ENCODE data around the gene COL17A1.

Gene COL17A1

GRCh38 chr10:104085801-104086400, at the start of gene COL17A1:
COL17A1 (minus strand) TSS chr10:104085880; CDS start chr10:104080673, 5,207 bp downstream.
- H4K20me1 ChIP-seq (ENCODE audit: insufficient read depth), result no peaks in the 10 kb centered on the region

GRCh38 chr10:104130041-104130440, 44.4 kb upstream of the COL17A1 start:
- peaks cover 11% of the 10 kb centered on the region for H3K4me1 ChIP-seq (ENCODE audit: low read depth, poor library complexity, severe bottlenecking)
- no peak overlapping the region for H3K4me2 ChIP-seq
- H3K4me3 ChIP-seq (IDR thresholded peaks at IDR 0.05; ENCODE audit: insufficient read depth, low read depth, low read length), result no peak overlapping the region
- no peak overlapping the region for H2AFZ ChIP-seq (ENCODE audit: low read depth)
- H3K9ac ChIP-seq, result no peak overlapping the region
- H3K79me2 ChIP-seq (ENCODE audit: insufficient read depth, low read depth), result no peaks in the 10 kb centered on the region
- no peaks in the 10 kb centered on the region for H3K36me3 ChIP-seq (ENCODE audit: insufficient read depth)
- no peaks in the 10 kb centered on the region for H3K27me3 ChIP-seq (ENCODE audit: insufficient read depth, low read depth)
- H4K20me1 ChIP-seq (ENCODE audit: insufficient read depth), result no peaks in the 10 kb centered on the region
- H3K27ac ChIP-seq, result no peak overlapping the region
- TF ChIP-seq, protein P1, sequence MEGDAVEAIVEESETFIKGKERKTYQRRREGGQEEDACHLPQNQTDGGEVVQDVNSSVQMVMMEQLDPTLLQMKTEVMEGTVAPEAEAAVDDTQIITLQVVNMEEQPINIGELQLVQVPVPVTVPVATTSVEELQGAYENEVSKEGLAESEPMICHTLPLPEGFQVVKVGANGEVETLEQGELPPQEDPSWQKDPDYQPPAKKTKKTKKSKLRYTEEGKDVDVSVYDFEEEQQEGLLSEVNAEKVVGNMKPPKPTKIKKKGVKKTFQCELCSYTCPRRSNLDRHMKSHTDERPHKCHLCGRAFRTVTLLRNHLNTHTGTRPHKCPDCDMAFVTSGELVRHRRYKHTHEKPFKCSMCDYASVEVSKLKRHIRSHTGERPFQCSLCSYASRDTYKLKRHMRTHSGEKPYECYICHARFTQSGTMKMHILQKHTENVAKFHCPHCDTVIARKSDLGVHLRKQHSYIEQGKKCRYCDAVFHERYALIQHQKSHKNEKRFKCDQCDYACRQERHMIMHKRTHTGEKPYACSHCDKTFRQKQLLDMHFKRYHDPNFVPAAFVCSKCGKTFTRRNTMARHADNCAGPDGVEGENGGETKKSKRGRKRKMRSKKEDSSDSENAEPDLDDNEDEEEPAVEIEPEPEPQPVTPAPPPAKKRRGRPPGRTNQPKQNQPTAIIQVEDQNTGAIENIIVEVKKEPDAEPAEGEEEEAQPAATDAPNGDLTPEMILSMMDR (conservative IDR thresholded peaks at IDR 0.05; ENCODE audit: low read depth, low read length), result no peak

More at GRCh38 chr10:104085801-104086400, at the start of gene COL17A1:
- no peaks in the 10 kb centered on the region for H3K27me3 ChIP-seq (ENCODE audit: insufficient read depth, low read depth)
- no peaks in the 10 kb centered on the region for H3K79me2 ChIP-seq (ENCODE audit: insufficient read depth, low read depth)
- H3K27ac ChIP-seq, result no peak within 1 kb of the TSS
- no peaks in the 10 kb centered on the region for H3K4me1 ChIP-seq (ENCODE audit: low read depth, poor library complexity, severe bottlenecking)
- H3K36me3 ChIP-seq (ENCODE audit: insufficient read depth), result no peaks in the 10 kb centered on the region
- no peak within 1 kb of the TSS for H2AFZ ChIP-seq (ENCODE audit: low read depth)
- H3K4me3 ChIP-seq (IDR thresholded peaks at IDR 0.05; ENCODE audit: insufficient read depth, low read depth, low read length), result no peak within 1 kb of the TSS
- TF ChIP-seq, protein P1 (conservative IDR thresholded peaks at IDR 0.05; ENCODE audit: low read depth, low read length), result no peak
- H3K9ac ChIP-seq, result no peak within 1 kb of the TSS
- no peak within 1 kb of the TSS for H3K4me2 ChIP-seq

- Histone ChIP-seq H4K20me1 (ENCODE audit: insufficient read depth) (no peaks in the 10 kb centered on the region), H3K79me2 (ENCODE audit: insufficient read depth, low read depth) (no peaks in the 10 kb centered on the region), H3K36me3 (ENCODE audit: insufficient read depth) (no peaks in the 10 kb centered on the region), H3K4me3 (IDR thresholded peaks at IDR 0.05; ENCODE audit: insufficient read depth, low read depth, low read length) (no peak overlapping the region), H2AFZ (ENCODE audit: low read depth) (no peak overlapping the region), H3K4me1 (ENCODE audit: low read depth, poor library complexity, severe bottlenecking) (peaks cover 22% of the 10 kb centered on the region), H3K4me2 (no peak overlapping the region), H3K27me3 (ENCODE audit: insufficient read depth, low read depth) (no peaks in the 10 kb centered on the region), H3K9ac (no peak overlapping the region), H3K27ac (no peak overlapping the region)
- TF ChIP-seq, protein P1 (conservative IDR thresholded peaks at IDR 0.05; ENCODE audit: low read depth, low read length), result no peak
These were observed 42.5 kb upstream of the COL17A1 start for GRCh38 chr10:104128214-104128613.

- no peaks in the 10 kb centered on the region for H3K27me3 ChIP-seq (ENCODE audit: insufficient read depth, low read depth)
- no peaks in the 10 kb centered on the region for H3K36me3 ChIP-seq (ENCODE audit: insufficient read depth)
- H3K4me2 ChIP-seq, result peak overlapping the region; percentile 35; the same call in 1 of the 2 replicates
- TF ChIP-seq, protein P1 (conservative IDR thresholded peaks at IDR 0.05; ENCODE audit: low read depth, low read length), result peak; percentile 41; the same call in 1 of the 2 replicates
- H3K4me1 ChIP-seq (ENCODE audit: low read depth, poor library complexity, severe bottlenecking), result peaks cover 29% of the 10 kb centered on the region
- H3K4me3 ChIP-seq (IDR thresholded peaks at IDR 0.05; ENCODE audit: insufficient read depth, low read depth, low read length), result no peak overlapping the region
- no peak overlapping the region for H2AFZ ChIP-seq (ENCODE audit: low read depth)
- H3K9ac ChIP-seq, result no peak overlapping the region
- no peaks in the 10 kb centered on the region for H4K20me1 ChIP-seq (ENCODE audit: insufficient read depth)
- H3K27ac ChIP-seq, result no peak overlapping the region
- no peaks in the 10 kb centered on the region for H3K79me2 ChIP-seq (ENCODE audit: insufficient read depth, low read depth)
These were observed 41.7 kb upstream of the COL17A1 start for GRCh38 chr10:104127411-104127810.

Measured in KMS-11 (cell line).